GM21528 (cell line): ENCODE results near the gene PTPRK.

Experiments used
- ATAC-seq: cut with Tn5 transposase; IDR thresholded peaks from one replicate; pipeline ENCODE4 v1.9.1; 2021; ENCODE audit warnings: mild to moderate bottlenecking, moderate library complexity; ENCODE audit not compliant: unreplicated experiment, low FRiP score

PTPRK gene

DNA sequence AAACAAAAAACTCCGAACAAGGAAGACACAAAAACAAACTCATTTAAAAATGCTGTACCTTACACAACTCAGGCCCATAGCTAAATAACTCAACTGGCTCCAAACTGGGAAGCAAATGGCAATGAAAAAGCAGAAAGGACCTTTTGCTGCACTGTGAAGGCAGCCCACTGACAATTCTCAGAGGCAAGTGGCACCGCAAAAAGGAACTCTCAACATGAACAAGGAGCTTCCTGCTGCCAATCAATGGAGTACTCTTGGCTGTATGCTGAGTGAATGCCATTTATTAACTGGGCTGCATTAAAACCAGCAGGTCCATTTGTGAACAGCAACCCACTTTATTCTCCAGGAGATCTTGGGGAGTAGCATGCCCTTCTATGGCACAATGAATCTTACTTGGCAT, 209.9 kb downstream of the PTPRK start:
- ATAC-seq: no peak

DNA sequence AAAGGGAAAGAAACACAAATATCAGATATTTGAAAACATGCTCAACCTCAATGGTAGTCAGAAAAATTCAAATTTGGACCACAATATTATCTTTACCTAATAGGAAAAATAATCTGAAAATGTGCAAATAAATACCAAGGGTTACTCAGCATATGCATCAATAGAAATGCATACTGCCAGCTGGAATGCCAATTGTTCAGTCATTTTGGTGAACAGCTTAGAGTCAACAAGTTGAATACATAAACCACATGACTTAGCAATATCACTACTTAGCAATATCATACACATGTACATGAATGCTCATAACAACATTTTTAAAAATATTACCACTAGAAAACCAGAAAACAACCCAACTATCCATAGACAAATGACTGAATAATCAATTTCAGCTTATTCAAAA, 212.7 kb downstream of the PTPRK start:
- no peak for ATAC-seq

GRCh38 chr6:128305976-128306375, 214.4 kb downstream of the PTPRK start:
- ATAC-seq: no peak

GRCh38 chr6:128305228-128305627, 215.2 kb downstream of the PTPRK start:
- no peak for ATAC-seq

DNA sequence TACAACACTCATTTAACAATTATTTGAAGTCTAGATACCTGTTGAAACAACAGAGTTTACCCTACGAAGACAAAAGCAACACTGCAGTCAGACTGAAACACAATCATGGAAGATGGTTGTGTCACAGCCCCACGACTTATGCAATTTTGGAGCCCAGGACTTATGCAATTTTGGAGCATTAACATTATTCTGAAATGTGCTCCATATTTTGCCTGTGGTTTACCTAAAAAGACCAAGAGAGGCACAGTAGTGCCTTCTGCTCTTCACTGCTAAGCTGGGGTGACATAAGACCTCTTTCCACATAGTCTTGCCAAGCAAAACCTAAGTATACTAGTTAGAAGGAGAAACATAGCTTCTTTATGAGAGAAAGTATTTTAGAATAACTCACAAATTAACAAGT, 216.5 kb downstream of the PTPRK start:
- no peak for ATAC-seq

DNA sequence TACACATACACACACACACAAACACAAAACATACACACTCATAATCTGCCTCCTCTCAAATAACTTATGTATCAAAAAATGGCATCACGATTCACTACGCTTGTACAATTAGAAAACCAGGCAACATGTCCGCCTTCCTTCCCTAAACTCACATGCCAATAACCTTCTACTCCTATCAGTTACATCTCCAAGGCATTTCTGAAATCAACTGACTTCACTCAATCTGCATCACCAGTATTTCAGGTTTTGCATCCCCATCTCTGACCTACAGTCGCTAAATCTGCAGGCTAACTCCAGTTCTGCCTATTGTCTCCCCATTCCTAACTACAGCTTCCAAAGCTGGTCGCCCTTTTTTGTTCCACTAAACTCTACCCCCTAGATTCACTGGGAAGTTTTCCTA, 217.5 kb downstream of the PTPRK start:
- no peak for ATAC-seq

GRCh38 chr6:128295670-128296069, 224.7 kb downstream of the PTPRK start:
- ATAC-seq: no peak

DNA sequence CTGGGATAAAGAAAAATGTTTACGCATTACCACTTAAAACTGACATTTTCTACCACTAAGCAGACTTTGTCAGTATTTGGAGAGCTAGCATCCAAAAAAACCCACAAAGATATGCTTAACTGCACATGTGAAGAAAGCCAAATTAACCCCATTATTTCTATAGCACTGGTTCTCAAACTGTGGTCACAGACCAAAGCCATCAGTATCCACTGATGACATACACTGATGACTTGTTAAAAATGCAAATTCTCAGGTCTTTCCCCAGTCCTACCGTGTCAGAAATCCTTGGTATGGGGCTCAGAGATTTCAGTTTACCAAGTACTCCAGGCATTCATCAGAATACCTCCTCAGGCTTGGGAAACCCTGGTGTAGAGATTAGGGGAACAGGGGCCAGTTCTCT, 230.2 kb downstream of the PTPRK start:
- ATAC-seq: no peak

DNA sequence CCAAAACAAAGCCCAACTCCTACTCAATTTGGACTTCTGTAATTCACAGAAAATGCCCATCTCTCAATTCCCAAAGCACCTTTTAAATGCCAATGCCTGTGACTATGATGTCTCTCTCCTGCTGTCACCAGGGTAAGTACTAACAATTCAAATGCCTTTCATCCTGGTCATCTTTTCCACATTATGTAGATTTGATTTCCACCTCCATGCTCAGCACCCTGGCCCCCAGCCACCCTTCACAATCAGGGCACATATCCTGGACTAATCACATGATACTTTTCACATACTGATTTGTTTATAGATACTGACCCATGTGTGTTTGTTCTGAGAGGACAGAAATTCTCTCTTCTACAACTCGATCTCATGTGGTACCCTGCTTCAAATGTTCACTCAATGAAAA, 236.3 kb downstream of the PTPRK start:
- ATAC-seq: no peak

DNA sequence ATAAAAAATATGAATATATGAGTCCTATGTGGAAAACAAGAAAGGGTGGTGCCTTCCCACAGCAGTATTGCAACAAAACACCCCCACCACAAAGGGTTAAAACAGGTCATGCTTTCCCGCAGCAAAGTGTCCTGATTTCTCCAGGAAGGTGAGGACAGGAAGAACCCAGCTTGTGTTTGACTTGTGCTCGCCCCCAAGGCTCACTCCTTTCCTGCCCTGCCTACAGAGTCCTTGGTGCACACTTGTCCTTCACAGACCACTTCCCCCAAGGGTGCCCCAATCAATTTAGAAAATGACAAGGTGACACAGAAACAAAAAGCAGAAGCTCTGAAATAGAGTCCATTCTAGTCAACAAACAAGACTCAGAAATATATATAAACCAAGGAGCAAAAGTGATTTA, 237.4 kb downstream of the PTPRK start:
- no peak for ATAC-seq

GRCh38 chr6:128280960-128281359, 239.4 kb downstream of the PTPRK start:
- ATAC-seq: no peak

- ATAC-seq: no peak
Measured at GRCh38 chr6:128280066-128280465, 240.3 kb downstream of the PTPRK start.

DNA sequence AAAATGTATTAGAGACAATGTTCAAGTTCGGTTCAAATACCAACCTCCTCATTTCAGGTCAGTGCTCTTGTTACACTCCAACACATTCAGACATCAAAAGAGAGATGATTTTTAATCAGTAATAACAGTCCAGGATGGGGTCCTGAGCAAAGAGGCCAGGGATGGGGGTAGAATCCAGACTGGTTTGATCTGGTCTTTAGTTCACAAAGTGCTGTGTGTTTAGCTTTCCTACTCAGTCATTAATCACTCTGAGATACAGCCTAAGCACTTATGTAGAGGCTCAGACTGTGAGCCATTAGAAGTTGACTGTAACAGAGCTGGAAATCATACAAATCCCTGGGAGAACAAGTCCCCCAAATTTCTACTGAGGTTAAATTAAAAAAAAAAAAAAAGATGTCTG, 241.6 kb downstream of the PTPRK start:
- no peak for ATAC-seq

- no peak for ATAC-seq
Measured at GRCh38 chr6:128277379-128277778, 243.0 kb downstream of the PTPRK start.

DNA sequence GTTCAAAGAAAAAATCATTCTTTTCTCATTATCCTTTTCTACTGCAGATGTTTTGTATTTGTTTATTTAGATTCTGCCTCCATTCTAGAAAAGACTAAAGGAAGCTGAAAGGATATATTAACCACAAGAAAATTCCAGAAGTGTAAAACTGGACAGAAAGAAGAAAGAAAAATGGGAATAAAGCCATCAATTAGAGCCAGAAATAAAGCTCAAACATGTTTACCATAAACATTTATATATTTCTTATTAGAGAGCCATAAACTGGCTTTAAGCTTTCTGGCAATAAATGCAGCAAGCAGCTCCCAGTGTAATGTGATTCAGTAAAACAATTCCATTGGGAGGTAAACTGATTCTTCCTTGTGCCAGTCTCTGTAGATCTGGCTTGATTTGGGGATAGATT, 244.1 kb downstream of the PTPRK start:
- no peak for ATAC-seq

DNA sequence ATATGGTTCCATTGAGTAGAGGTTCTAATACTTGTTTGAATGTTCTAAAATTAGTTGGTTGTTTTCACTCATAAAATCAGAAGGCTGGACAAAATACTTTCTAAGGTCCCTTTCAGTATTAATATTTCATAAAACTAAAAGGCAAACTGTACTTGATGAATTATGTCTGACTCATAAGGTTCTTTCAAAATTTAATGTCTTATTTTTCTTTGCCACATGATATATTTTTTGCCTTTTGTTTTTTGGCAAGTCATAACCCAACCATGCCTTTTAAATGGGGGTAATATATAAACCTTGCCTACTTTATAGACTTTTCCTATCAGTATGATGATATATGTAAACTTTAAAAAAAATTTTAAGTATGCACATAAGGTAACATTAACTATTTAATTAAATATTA, 244.7 kb downstream of the PTPRK start:
- ATAC-seq: no peak

GRCh38 chr6:128275030-128275429, 245.4 kb downstream of the PTPRK start:
- no peak for ATAC-seq

- no peak for ATAC-seq
Measured at GRCh38 chr6:128271527-128271926, 248.9 kb downstream of the PTPRK start.

DNA sequence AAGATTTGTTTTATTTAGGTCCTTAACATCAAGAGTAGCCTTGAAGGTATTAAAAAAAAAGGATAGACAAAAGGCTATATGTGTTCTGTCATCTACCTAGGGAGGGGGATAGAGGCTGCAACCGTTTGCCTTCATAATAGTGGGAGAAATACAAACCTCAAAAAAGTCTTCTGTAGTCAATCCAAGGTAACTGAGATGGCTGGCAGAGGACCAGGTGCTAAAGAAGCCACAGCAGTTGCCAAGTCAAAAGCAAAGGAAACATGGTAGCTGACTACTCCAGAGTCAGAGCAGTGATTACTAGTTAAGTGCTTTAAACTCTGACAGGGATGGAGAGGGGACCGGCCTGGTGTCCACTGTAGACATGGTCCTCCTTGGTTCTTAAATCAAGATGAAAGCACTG, 249.4 kb downstream of the PTPRK start:
- no peak for ATAC-seq

DNA sequence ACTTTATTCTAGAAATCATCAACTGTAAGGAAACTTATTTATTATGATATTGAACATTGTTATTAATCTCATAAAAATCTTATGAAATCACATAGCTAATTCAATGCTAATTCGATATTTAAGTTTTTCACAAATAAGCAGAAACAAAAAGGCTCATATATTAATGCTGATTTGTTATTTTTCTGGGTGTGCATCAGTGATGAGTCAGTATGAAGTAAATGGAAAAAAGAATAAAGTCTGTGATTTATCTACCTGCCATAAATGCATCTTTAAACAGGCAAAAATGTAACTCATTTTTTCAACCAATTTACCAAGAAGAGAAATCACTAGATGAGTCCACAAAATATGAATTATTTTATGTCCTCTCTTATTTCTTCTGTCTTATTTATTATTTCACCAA, 253.5 kb downstream of the PTPRK start:
- no peak for ATAC-seq

- ATAC-seq: no peak
Measured at GRCh38 chr6:128265706-128266105, 254.7 kb downstream of the PTPRK start.

- peak; percentile 76 for ATAC-seq
Measured at GRCh38 chr6:128259730-128260685, 260.4 kb downstream of the PTPRK start.
